Hepatocyte (in vitro differentiated cells): ENCODE data around the gene EVA1A. TPM values are rescaled to one million over a fixed set of nuclear protein-coding genes. Genes with fewer than 3 reads are reported as not detected.

Experiments used
- DNase-seq: peaks from one replicate; pipeline ENCODE4 v3.0.0-alpha.2; 2016; ENCODE audit warnings: low spot score
- H2AFZ ChIP-seq: fragments of 200-600 bp; sonication (generic); 2 replicates; pipeline ENCODE4 v1.6.0; 2016; ENCODE audit warnings: antibody characterized with exemption, mild to moderate bottlenecking
- H3K27ac ChIP-seq: fragments of 200-600 bp; sonication (generic); 2 replicates; pipeline ENCODE4 v1.5.1; 2016; ENCODE audit warnings: mild to moderate bottlenecking
- H3K27me3 ChIP-seq: fragments of 200-600 bp; sonication (generic); 2 replicates; pipeline ENCODE4 v1.6.1; 2016
- H3K36me3 ChIP-seq: fragments of 200-600 bp; sonication (generic); replicated peaks from 2 replicates; pipeline ENCODE4 v1.5.1; 2016; ENCODE audit warnings: low read depth; ENCODE audit not compliant: insufficient read depth
- H3K4me1 ChIP-seq: fragments of 200-600 bp; sonication (generic); 2 replicates; pipeline ENCODE4 v1.5.1; 2016; ENCODE audit warnings: mild to moderate bottlenecking, moderate library complexity; ENCODE audit not compliant: insufficient read depth
- H3K4me2 ChIP-seq: fragments of 200-600 bp; sonication (generic); 2 replicates; pipeline ENCODE4 v1.6.0; 2016
- H3K4me3 ChIP-seq: fragments of 200-600 bp; sonication (generic); 2 replicates; pipeline ENCODE4 v1.5.1; 2016; ENCODE audit warnings: mild to moderate bottlenecking
- H3K79me2 ChIP-seq: fragments of 200-600 bp; sonication (generic); 2 replicates; pipeline ENCODE4 v1.6.0; 2017; ENCODE audit warnings: mild to moderate bottlenecking
- H3K9me2 ChIP-seq: fragments of 200-600 bp; sonication (generic); replicated peaks from 2 replicates; pipeline ENCODE4 v1.6.0; 2017; ENCODE audit warnings: mild to moderate bottlenecking; ENCODE audit not compliant: insufficient read depth
- H3K9me3 ChIP-seq: fragments of 200-600 bp; sonication (generic); 2 replicates; pipeline ENCODE4 v1.5.1; 2016; ENCODE audit warnings: low read depth, mild to moderate bottlenecking
- H4K20me1 ChIP-seq: fragments of 200-600 bp; sonication (generic); 2 replicates; pipeline ENCODE4 v1.6.0; 2016; ENCODE audit warnings: mild to moderate bottlenecking; ENCODE audit not compliant: insufficient read depth, poor library complexity, severe bottlenecking
- EZH2 ChIP-seq: fragments of 200-600 bp; sonication (generic); IDR thresholded peaks from 2 replicates; pipeline ENCODE4 v1.6.1; 2016; ENCODE audit warnings: antibody characterized with exemption, mild to moderate bottlenecking, borderline replicate concordance
- EZH2phosphoT487 ChIP-seq: fragments of 200-600 bp; sonication (generic); IDR thresholded peaks from one replicate; pipeline ENCODE4 v1.6.1; 2018; ENCODE audit warnings: antibody characterized with exemption, mild to moderate bottlenecking, low read depth, moderate library complexity; ENCODE audit not compliant: unreplicated experiment, severe bottlenecking
- WGBS: methylation state at CpG from one replicate; pipeline ENCODE4 v1.1.6; 2016; ENCODE audit warnings: low lambda C conversion rate; ENCODE audit errors: missing lambda C conversion rate; 5-methylcytosine and 5-hydroxymethylcytosine counted together
- polyA plus RNA-seq: library from polyadenylated mRNA; unstranded; fragments of >200 nt; fragmentation: Nextera tagmentation; extraction: Ambion mirVana; gene quantifications from 2 replicates; pipeline ENCODE4 v1.2.1, GENCODE V29; 2016
- total RNA-seq: library from RNA; depleted of rRNA; stranded (reverse); fragments of >200 nt; gene quantifications from 2 replicates; pipeline ENCODE4 v1.2.3, GENCODE V29; 2014
- TF ChIP-seq, protein P1 (sequence below): fragments of 200-600 bp; sonication (generic); IDR thresholded peaks from 2 replicates; pipeline ENCODE4 v1.5.1; 2016; ENCODE audit warnings: antibody characterized with exemption, mild to moderate bottlenecking; ENCODE audit not compliant: poor library complexity

The EVA1A gene
- total and polyA plus RNA-seq, 2 experiments from 2014 or later: 15.3 to 30.8 TPM

DNA sequence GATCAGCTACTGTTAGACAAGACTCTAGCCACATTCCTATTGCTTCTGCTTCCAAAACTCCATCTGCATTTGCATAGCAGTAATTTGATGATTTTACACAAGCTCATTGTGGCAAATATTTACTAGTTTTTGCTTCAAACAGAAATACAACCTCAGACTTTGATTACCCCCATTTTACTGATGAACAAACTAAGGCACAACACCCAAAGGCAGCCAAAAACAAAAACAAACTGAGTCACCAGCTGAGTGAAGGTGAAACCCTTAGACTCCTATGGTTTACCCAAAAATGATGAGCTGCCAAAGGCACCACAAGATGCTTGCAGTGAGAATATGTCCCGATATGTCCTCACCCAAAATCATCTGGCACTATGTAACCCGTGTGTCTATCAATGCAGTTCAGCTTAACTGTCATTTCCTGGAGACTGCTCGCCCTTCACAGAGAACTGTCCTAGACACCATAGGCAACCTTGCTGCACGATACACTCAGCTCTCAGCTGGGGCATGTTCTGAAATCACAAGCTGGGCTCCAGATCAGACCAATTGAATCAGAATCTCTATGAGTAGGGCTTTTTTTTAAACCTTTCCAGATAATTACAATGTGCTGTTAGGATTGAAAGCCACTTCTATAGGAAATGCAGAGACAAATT, 4.1 kb upstream of the EVA1A start:
- Histone ChIP-seq H3K4me2 (no peak overlapping the region), H4K20me1 (no peaks in the 10 kb centered on the region), H3K4me1 (peaks cover 36% of the 10 kb centered on the region), H3K27ac (peak overlapping the region; percentile 35), H3K9me2 (no peaks in the 10 kb centered on the region), H3K36me3 (no peaks in the 10 kb centered on the region), H3K79me2 (peaks cover 1% of the 10 kb centered on the region), H3K27me3 (no peaks in the 10 kb centered on the region), H3K9me3 (no peaks in the 10 kb centered on the region), H3K4me3 (no peak overlapping the region), H2AFZ (no peak overlapping the region)
- DNase-seq: no peak
- 73% methylated on average over 4 of the region's 4 CpGs for WGBS
- TF ChIP-seq EZH2 (no peak), EZH2phosphoT487 (no peak)
- TF ChIP-seq, protein P1, sequence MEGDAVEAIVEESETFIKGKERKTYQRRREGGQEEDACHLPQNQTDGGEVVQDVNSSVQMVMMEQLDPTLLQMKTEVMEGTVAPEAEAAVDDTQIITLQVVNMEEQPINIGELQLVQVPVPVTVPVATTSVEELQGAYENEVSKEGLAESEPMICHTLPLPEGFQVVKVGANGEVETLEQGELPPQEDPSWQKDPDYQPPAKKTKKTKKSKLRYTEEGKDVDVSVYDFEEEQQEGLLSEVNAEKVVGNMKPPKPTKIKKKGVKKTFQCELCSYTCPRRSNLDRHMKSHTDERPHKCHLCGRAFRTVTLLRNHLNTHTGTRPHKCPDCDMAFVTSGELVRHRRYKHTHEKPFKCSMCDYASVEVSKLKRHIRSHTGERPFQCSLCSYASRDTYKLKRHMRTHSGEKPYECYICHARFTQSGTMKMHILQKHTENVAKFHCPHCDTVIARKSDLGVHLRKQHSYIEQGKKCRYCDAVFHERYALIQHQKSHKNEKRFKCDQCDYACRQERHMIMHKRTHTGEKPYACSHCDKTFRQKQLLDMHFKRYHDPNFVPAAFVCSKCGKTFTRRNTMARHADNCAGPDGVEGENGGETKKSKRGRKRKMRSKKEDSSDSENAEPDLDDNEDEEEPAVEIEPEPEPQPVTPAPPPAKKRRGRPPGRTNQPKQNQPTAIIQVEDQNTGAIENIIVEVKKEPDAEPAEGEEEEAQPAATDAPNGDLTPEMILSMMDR: no peak

- Histone ChIP-seq H3K27me3 (no peaks in the 10 kb centered on the region), H3K36me3 (no peaks in the 10 kb centered on the region), H3K9me3 (no peaks in the 10 kb centered on the region), H3K79me2 (peaks cover 4% of the 10 kb centered on the region), H3K4me3 (no peak overlapping the region), H3K9me2 (no peaks in the 10 kb centered on the region), H2AFZ (no peak overlapping the region), H4K20me1 (no peaks in the 10 kb centered on the region), H3K4me1 (peaks cover 29% of the 10 kb centered on the region), H3K4me2 (no peak overlapping the region), H3K27ac (no peak overlapping the region)
- no peak for DNase-seq
- 97% methylated on average over 9 of the region's 9 CpGs for WGBS
- TF ChIP-seq, protein P1: no peak
- TF ChIP-seq EZH2phosphoT487 (no peak), EZH2 (no peak)
Observed at GRCh38 chr2:75564026-75564688, 3.4 kb upstream of the EVA1A start.

DNA sequence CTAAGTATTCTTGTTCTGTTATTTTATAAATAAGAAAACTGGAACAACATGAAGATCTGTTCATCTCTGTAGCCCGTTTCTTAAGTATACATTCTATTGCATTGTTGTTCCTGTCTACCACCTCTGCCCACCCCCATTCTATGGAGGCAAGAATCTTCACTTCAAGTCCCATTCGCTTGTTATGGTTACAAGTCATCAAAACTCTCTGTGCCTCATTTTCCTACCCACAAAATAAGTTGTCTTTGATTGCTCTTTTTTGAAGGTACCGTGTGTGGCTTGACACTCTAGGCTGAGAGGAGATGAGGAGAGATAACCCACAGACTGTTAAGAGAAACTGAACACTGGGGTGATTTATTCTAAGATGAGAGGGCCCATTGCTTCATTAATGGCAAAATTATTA, 2.9 kb upstream of the EVA1A start:
- no peak for TF ChIP-seq EZH2phosphoT487
- TF ChIP-seq, protein P1: no peak
- no peak for TF ChIP-seq EZH2
- H3K27ac ChIP-seq: no peak overlapping the region
- no peak for DNase-seq
- H3K4me3 ChIP-seq: no peak overlapping the region
- no peaks in the 10 kb centered on the region for H3K9me2 ChIP-seq
- no peaks in the 10 kb centered on the region for H3K36me3 ChIP-seq
- H3K27me3 ChIP-seq: no peaks in the 10 kb centered on the region
- no peaks in the 10 kb centered on the region for H3K9me3 ChIP-seq
- peaks cover 10% of the 10 kb centered on the region for H3K79me2 ChIP-seq
- peaks cover 25% of the 10 kb centered on the region for H3K4me1 ChIP-seq
- WGBS: 96% methylated on average over 3 of the region's 3 CpGs
- H2AFZ ChIP-seq: no peak overlapping the region
- H4K20me1 ChIP-seq: no peaks in the 10 kb centered on the region
- H3K4me2 ChIP-seq: no peak overlapping the region
